Vagina (tissue), 2 donors: ENCODE results near the gene CEP97.
"Not testable (repeated sequence)": the region's sequence is repeated elsewhere in the genome, so short reads cannot be mapped to it uniquely, and the experiment has no call there.

Experiments used
- POLR2AphosphoS5 ChIP-seq, 2 donors: sonication (generic); formaldehyde crosslinking; IDR thresholded peaks; one replicate each; pipeline ENCODE4 v1.9.0; 2017; ENCODE audit warnings: antibody characterized with exemption in 2 of 2, mild to moderate bottlenecking in 2 of 2, low read depth in 1 of 2; ENCODE audit not compliant: insufficient read depth in 1 of 2
- TF ChIP-seq, protein P1 (sequence below), 3 experiments: fragments of 450-650 bp in 2 of 3; fragments of 200-600 bp in 1 of 3; sonication (generic) in 1 of 3; IDR thresholded peaks; one replicate each; pipeline ENCODE4 v1.5.1; 2017 to 2019; ENCODE audit warnings: antibody characterized with exemption in 3 of 3, mild to moderate bottlenecking in 2 of 3, moderate library complexity in 2 of 3

DNA sequence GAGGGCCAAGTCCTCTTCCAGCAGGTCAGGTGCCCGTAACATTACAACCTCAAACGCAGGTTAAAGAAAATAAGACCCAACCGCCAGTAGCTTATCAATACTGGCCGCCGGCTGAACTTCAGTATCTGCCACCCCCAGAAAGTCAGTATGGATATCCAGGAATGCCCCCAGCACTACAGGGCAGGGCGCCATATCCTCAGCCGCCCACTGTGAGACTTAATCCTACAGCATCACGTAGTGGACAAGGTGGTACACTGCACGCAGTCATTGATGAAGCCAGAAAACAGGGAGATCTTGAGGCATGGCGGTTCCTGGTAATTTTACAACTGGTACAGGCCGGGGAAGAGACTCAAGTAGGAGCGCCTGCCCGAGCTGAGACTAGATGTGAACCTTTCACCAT, 30.9 kb upstream of the CEP97 start:
- TF ChIP-seq, protein P1, sequence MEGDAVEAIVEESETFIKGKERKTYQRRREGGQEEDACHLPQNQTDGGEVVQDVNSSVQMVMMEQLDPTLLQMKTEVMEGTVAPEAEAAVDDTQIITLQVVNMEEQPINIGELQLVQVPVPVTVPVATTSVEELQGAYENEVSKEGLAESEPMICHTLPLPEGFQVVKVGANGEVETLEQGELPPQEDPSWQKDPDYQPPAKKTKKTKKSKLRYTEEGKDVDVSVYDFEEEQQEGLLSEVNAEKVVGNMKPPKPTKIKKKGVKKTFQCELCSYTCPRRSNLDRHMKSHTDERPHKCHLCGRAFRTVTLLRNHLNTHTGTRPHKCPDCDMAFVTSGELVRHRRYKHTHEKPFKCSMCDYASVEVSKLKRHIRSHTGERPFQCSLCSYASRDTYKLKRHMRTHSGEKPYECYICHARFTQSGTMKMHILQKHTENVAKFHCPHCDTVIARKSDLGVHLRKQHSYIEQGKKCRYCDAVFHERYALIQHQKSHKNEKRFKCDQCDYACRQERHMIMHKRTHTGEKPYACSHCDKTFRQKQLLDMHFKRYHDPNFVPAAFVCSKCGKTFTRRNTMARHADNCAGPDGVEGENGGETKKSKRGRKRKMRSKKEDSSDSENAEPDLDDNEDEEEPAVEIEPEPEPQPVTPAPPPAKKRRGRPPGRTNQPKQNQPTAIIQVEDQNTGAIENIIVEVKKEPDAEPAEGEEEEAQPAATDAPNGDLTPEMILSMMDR (IDR thresholded peaks at IDR 0.05): peak in 1 of 3 experiments; percentile 26
- not testable (repeated sequence) for TF ChIP-seq POLR2AphosphoS5 (IDR thresholded peaks at IDR 0.05; ENCODE audit: insufficient read depth in 1 of 2, low read depth in 1 of 2)
